NCI-H2196 (cell line): ENCODE results near the gene SEPHS1.
A peak's percentile ranks its signal among the peaks of the same experiment; 100 is the strongest.

Experiments used
- DNase-seq: peaks from one replicate; lab custom pipeline; 2025; ENCODE audit not compliant: unreplicated experiment; lab: John Stamatoyannopoulos, UW

SEPHS1 gene

DNA sequence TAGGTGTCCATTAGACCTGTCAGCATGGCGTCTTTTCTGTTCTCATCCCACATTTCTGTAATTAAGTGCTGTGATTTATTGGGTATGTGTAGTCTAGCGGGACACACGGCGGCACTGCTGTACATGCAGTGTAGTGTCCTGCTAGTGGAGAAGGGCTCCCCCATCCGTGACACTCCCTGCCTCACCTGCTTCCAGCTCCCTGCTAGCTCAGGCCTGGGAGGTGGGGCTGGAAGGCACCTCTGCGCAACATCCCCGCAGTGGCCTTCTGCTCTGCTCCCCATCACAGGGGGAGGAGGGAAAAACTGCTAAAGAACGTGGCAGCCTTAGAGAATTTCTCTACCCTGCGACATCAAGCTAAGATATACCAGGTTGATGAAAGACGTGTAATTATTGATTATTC, 19.5 kb downstream of the SEPHS1 start:
- DNase-seq = no peak

DNA sequence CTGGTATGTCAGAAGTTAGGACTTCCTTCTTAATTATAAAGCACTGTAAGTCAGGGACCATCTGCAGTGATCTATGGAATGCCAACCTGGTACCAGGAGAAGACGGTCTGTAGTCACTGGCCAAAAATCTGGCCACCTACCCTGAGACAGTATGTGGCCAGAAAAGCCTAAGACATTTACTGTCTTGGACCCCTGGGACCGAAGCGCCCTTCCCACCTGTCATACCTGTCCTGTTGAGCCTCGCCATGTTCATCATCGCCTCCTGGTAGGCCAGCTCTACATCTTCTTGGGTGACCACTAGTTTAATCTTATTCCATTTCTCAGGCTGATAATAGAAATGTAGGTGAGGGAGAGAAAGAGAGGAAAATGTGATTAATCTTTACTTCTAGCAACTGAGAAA, 20.0 kb downstream of the SEPHS1 start:
- no peak for DNase-seq

DNA sequence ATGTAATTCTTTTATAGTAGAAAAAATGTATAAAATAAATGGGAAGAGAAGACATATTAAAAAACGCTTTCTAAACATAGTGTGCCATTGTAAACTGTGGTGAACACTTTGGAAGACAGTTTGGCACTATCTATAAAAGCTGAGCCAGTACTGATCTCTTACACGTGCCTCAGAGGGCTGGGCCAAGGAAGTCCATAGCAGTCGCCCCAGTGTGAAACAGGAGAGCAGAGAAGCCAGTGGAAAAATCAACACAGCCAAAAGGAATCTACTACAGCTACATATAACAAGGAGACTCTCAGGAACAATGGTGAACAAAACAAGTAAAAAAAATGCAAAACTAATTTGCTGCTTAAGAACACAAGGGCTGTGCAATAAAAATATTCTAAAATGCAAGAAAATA, 20.6 kb downstream of the SEPHS1 start:
- no peak for DNase-seq

DNA sequence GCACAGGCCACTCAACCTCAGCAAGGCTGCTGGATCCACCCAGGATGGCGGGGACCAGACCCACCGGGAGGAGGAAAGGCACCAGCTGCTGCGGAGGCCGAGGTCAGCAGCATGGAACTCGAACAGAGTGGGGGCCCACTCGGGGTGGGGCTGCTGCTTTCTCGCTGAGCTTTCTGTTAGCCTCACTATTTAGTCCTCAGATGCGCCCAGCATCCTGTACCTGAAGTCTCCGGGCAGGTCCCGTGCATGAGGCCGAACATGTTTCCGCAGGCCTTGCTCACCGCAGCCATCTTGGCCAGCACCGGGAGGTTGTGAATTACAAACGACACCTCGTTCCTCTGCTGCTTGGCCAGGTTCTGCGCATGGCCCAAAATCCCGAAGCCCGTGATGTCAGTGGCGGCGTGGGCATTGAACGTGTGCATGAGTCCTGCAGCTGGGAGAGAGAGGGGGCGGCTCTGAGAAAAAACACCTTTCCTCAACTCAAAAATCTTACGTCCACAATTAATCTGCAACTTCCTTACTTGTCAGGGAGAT, 25.4 kb downstream of the SEPHS1 start:
- no peak for DNase-seq

DNA sequence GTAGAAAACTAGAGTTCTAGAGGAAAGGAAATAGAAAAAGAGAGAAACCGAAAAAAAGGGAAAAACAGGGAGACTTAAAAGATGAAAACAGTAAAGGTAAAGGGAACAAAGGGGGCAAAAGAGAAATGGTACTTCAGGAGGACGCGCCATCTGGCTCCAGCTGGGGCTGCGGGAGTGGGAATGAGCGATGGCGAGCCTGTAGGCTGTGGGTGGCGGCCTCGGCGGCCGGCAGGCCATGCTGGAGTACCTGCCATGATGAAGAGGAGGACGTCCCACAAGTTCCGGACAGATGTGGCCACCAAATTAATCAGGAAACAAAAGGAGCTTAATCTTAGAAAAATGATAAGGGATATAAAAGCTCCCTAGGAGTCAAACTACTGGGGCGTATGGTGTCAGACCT, 26.5 kb downstream of the SEPHS1 start:
- DNase-seq = no peak

DNA sequence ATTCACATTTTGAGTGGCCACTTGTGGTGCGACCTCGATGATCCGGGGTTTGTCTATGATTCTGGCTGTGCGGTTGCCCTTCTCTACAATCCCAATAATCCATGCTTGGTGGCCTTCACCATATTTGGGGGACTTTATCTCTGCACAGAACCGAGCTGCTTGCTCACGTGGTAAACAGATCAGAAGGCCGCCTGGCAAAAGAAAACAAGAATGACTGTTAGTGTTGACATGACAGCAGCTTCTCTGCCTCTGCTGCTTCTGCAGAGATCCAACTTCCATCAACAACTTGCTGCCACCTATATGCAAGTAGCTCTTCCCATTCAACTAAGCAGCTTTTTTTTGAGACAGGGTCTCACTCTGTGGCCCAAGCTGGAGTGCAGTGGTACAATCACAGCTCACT, 28.9 kb downstream of the SEPHS1 start:
- no peak for DNase-seq

DNA sequence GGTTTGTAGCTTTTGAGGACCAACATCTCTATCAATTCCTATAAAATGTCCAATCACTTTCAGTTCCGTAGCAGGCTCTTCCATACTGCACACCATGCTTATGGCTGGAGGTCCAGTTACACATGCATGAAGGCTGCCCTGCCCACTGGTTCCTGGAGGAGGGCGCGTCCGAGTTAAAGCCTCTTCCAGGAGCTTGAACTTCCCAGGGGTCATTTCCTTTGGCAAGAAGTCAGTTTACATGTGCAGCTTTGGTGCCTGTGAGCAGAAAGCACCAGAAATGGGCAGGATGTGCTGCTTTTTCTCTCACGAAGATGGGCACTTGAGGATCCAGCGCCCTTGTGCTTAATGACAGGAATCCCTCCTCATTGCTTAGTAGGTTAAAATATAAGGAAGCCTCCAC, 30.6 kb downstream of the SEPHS1 start:
- no peak for DNase-seq

DNA sequence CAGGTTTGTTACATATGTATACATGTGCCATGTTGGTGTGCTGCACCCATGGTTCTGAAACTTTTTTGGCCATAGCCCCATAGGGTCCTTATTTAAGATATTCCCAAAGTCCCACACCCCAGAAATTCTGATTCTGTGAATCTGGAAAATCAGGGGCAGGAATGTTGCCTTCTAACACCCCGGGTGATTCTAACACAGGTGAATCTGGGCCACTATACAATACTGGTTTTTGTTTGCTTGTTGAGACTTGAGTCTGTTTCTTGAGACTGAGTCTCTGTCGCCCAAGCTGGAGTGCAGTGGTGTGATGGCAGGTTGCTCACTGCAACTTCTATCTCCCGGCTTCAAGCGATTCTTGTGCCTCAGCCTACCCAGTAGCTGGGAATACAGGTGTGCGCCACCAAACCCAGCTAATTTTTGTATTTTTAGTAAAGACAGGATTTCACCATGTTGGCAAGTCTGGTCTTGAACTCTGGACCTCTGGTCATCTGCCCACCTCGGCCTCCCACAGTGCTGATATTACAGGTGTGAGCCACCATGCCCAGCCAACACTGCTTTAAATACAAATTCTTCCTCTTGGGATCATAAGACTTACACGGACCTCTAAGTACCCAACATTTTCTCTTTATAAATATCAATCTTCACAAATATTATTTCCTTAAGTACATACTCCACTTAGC, 31.3 kb downstream of the SEPHS1 start:
- no peak for DNase-seq

DNA sequence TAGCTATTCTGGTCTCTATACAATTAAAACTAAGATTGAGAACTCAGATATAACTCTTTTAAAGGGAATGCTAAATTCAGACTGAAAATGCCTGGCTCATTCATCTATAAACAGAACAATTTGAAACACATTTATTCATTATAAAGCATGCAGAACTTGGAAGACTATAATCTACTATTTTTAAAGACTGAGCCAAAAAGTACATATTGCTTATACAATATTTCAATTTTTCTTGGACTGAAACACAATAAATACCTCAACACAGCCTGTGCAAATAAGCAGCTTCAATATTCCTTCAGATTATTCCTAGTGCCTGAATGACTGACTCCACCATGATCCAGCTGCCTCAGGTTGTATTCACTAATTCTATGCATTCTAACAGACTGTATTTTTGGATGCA, 32.7 kb downstream of the SEPHS1 start:
- DNase-seq = no peak

DNA sequence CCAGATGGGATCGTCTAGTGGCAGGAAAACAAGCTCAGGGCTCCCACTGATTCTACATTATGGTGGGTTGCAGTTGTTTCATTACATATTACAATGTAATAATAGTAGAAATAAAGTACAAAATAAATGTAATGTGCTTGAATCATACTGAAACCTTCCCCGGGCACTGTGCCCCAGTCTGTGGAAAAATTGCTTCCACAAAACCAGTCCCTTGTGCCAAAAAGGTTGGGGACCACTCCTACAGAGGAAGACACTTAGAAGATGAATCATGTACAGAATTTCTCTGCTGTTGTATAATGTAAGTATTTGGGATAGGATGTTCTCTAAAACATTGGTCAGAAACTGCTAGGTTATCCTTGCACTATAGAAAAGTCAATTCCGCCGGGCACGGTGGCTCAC, 36.9 kb downstream of the SEPHS1 start:
- DNase-seq = no peak

DNA sequence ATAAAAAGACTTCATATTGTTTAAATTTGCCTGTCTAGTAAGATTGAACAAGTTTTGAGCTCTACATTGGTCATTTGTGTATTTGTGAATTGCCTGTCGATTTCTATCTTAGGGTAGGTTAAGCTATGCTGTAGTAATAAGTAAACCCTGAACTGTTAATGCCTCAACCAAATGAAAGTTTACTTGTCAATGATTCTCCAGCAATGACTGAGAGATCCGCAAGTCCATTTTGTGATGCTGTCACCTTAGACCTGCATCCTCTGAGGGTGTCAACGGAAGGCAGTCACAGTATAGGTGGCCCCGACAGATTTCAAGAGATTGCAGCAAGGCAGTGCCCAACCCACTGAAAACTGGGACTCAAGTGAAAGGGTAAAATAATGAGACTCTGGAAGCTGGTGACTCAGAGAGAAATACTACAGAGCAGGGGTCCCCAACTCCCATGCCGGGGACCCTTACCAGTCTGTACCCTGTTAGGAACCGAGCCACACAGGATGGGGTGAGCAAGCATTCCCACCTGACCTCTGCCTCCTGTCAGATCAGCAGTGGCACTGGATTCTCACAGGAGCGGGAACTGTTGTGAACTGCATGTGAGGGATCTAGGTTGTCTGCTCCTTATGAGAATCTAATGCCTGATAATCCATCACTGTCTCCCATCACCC, 37.4 kb downstream of the SEPHS1 start:
- no peak for DNase-seq

DNA sequence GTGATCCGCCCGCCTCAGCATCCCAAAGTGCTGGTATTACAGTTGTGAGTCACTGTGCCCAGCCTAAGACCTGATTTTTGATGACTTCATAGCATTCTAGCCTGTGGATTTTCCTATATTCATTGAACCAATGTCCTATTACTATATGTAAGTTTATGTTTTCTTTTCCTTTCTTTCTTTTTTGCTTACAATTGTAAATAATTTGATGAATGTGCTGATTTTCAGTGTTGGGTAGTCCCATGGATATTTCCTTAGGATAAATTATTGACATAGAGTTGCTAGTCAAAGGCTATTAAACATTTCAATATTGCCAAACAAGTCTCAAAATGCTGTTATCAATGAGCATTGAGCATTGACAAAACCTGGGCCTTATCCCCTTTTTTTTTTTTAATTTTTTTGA, 38.3 kb downstream of the SEPHS1 start:
- DNase-seq = no peak

DNA sequence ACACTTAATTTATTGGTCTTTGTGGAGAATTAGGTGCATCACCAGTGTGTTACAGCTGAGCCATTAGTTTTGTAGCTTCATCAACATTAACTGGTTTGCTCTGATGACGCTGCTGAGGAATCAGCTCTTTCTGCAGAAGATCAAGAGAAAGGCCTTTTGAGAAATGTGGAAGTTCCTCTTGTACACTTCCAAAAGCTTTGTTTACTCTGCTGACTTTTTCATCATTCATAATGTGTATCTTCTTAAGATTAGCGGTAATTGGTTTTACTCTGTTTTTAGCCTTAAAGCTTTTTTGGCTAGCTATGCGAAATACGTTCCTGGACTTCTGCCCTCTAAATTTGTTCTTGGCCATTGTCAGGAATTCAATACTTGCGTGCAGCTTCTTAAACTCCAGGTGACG, 40.0 kb downstream of the SEPHS1 start:
- DNase-seq = no peak

DNA sequence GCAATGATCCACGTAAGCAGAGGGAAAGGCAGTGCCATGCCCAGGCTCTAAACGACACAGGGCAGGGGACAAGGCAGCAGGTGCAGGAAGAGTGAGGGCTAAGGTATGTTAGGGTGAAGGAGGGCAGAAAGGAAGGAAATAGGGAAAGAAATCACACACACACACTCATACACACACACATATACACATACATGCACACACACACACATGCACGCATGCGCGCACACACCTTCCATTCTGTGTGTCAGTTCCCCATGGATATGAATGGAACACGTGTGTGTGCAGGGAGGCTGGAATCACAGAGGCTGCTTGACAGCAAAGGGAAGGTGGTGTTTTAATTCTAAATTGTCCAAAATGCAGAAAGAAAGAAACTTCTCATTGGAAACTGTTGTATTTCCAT, 42.0 kb downstream of the SEPHS1 start:
- no peak for DNase-seq

DNA sequence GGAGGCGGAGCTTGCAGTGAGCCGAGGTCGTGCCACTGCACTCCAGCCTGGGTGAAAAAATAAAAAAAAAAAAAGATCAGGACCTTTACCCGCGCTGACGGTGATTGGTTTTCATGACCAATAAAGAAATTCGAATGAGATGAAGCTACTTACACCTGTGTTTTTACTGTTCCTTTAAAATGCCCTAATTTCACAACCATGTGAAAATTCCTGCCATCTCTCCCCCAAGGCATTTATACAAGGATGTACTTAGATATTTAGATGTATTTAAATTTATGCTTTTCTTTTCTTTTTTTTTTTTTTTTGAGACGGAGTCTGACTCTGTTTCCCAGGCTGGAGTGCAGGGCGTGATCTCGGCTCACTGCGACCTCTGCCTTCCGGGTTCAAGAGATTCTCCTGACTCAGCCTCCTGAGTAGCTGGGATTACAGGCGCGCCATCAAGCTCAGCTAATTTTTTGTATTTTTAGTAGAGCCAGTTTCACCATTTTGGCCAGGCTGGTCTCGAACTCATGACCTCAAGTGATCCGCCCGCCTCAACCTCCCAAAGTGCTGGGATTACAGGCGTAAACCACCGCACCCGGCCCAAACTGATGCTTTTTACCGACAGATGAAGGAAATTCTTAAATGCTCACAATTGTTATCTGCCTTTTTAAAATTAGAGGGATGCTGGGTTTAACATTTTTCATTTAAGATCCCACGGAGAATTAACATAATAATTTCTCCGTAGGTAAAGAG, 45.1 kb downstream of the SEPHS1 start:
- DNase-seq = no peak

DNA sequence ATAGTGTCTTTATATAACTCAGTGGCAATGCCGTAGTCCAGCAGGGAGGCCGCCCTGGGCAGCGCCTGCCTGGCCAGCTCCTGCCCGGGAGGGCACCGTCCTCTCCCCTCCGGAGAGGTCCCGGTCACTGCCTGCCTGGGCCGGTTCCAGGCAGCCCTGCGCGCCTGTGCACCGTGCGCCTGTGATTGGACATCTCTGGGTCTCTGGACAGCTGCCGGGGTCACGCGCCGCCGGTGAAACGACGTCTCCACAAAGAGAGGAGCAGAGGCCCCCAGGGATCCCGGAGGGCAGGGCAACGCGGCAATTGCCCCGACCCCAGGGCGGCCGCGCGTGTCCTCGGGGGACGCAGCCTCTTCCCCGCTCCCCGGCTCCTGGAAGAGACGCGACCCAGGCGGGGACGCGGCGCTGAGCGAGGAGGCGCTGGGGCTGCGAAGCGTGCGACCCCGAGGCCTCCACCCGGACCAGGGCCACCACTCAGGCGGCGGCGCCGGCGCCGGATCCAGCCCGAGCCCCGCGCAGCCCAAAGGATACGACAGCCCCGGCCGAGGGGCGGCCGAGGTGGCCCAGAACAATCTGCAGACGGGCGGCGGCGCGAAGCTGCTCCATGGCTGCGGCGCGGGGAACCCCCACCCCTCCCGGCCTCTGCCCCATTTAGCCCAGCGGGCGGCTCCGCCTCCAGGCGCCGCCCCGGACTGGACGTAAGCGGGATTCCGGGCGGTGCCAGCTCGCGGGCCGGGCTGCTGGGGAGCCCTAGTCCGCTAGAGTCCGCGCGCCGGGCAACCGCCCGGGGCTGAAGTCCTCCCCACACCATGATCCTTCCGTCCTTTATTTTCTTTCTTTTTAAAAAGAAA, 48.4 kb downstream of the SEPHS1 start, which contains the start of gene PHYH:
PHYH (minus strand) TSS at position 628 of the 851 bp plus-strand sequence; CDS start at position 606, 22 bp downstream.
- DNase-seq = peak; percentile 76

DNA sequence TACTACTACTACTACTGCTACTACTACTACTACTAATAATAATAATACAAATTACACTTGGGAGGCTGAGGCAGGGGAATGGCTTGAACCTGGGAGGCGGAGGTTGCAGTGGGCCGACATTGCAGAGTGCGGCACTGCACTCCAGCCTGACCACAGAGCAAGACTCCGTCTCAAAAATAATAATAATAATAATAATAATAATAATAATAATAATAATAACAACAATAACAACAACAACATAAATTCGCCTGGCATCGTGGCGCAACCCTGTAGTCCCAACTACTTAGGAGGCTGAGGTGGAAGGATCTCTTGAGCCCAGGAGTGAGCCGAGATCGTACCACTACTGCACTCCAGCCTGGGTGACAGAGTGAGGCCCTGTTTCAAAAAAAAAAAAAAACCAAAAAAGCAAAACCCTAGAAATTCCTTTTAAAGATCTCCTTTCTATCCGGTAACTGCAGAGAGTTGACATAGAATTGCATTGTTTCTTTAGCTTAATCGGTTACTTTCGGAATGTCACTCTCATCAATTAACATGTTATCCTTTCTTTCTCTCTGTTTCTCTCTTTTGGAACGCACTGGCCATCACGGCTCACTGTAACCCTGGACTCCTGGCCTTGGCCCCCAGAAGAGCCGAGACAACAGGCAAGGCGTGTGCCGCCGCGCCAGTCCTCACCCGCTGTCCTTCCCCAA, 49.2 kb downstream of the SEPHS1 start:
- DNase-seq = no peak

DNA sequence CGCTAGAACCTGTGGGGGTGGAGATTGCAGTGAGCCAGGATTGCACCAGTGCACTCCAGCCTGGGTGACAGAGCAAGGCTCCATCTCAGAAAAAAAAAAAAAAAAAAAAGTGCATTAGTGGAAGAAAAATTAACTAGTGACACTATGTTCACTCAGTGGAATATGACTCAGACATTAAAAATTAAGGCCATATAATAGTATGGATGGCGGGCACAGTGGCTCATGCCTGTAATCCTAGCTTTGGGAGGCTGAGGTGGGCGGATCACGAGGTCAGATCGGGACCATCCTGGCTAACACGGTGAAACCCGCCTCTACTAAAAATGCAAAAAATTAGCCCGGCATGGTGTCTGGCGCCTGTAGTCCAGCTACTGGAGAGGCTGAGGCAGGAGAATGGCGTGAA, 51.6 kb downstream of the SEPHS1 start:
- no peak for DNase-seq

DNA sequence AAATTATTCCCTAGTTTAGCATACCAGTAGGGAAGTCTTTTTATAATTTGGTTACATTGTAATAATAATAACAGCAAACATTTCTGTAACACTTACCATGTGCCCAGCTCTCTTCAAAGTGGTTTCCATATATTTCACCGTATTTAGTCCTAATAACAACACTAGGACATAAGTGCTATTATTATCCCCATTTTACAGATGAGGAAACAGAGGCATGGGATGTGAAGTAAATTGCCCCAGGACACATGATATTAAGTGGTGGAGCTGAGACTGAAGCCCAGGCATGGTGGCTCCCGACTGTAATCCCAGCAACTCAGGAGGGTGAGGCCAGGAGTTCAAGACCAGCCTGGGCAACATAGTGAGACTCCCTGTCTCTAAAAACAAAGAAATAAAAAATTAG, 53.3 kb downstream of the SEPHS1 start:
- no peak for DNase-seq
